ENCODE data around the gene RNF224.
"Not testable (repeated sequence)": the region's sequence is repeated elsewhere in the genome, so short reads cannot be mapped to it uniquely, and the experiment has no call there.

The RNF224 gene

DNA sequence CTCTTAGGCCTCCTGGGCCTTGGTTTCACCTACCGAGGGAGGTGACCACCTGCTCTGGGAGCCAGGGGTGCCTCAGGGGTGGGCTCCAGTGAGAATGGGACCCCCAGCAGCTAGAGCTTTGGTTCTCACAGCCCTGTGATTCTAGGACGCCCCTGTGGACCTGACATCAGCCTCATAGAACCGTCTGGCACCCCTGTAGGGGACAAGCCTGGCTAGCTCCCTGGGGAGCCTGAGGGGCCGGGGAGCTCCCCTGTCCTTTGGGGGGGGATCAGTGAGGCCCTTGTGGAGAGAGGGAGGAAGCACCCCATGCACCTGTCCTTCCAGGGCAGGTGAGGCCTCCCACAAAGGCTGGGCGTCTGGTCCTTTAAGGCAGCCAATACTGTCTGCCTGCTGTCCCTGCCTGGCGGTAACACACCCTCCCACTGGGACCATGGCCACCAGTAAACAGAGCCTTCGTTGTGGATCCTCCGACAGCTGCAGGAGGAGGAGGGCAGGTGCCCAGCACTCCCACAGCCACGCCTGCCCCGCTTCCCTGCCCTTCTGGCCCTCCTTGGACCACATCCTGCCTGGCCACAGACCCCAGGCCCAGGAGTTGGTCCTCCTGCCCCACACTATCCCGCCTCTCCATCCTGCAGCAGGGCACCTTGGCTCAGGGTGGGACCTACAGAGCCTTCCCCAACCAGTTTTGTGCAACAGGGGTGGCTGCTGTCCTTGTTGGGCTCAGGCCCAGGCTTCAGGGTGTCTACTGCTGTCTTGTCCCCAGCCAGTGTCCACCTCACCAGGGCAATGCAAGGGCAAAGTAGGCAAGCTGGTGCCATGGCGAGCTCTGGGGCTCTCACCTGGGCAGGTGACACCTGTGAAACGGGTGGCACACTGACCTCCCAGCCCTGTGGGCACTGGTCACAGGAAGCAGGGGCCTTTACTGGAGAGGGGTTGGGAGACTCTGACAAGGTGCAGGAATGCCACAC, 10.7 kb downstream of the RNF224 start:
- DNase-seq, result peak in 40 of 51 donors; percentile 19 to 86 (median 57)

DNA sequence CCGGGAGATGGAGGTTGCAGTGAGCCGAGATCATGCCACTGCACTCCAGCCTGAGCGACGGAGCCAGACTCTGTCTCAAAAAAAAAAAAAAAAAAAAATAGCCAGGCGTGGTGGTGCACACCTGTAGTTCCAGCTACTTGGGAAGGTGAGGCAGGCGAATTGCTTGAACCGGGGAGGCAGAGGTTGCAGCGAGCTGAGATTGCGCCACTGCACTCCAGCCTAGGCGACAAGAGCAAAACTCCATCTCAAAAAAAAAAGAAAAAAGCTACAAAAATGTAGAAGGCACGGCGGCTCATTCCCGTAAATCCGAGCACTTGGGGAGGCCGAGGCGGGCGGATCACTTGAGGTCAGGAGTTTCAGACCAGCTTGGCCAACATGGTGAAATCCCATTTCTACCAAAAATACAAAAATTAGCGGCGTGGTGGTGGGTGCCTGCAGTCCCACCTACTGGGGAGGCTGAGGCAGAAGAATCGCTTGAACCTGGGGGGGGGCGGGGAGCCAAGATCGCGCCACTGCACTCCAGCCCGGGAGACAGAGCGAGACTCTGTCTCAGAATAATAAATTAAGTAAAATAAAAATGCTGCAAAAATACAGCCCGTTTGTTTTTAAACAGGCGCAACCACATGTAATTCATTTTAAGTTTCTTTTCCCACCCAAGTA, 12.4 kb downstream of the RNF224 start:
- DNase-seq, result peak in 1 of 51 donors; percentile 33

- DNase-seq, result peak in 47 of 51 donors; percentile 36 to 94 (median 77)
Observed at GRCh38 chr9:137240318-137240840, 13.1 kb downstream of the RNF224 start.

DNA sequence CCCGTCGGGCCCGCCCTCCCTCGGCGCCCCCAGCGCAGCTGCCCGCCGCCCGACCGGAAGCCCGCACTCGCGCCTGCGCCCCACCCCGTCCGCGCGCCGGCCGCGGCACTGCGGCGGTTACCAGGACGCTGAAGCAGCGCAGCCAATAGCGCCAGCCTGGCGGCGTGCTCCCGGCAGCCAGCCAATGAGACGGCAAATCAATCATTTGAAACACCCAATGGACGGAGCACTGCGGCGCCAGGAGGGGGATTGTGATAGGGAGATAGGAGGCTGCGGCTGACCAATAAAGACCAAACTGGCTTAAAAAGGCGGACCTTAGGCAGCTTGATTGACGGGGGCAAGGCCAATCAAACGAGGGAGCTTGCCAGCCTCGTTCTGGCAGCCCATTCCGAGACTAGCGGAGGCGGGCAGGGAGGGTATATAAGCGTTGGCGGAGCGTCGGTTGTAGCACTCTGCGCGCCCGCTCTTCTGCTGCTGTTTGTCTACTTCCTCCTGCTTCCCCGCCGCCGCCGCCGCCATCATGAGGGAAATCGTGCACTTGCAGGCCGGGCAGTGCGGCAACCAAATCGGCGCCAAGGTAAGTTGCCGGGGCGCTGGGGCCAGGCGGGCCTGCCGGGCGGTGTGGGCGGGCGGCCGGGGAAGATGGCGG, 13.7 kb downstream of the RNF224 start, which contains the start of gene TUBB4B:
Gene TUBB4B (plus strand): TSS at position 447 of the 649 bp plus-strand sequence. CDS start 74 bp downstream, at position 521.
- DNase-seq, result peak; percentile 86 to 100 (median 99)

DNA sequence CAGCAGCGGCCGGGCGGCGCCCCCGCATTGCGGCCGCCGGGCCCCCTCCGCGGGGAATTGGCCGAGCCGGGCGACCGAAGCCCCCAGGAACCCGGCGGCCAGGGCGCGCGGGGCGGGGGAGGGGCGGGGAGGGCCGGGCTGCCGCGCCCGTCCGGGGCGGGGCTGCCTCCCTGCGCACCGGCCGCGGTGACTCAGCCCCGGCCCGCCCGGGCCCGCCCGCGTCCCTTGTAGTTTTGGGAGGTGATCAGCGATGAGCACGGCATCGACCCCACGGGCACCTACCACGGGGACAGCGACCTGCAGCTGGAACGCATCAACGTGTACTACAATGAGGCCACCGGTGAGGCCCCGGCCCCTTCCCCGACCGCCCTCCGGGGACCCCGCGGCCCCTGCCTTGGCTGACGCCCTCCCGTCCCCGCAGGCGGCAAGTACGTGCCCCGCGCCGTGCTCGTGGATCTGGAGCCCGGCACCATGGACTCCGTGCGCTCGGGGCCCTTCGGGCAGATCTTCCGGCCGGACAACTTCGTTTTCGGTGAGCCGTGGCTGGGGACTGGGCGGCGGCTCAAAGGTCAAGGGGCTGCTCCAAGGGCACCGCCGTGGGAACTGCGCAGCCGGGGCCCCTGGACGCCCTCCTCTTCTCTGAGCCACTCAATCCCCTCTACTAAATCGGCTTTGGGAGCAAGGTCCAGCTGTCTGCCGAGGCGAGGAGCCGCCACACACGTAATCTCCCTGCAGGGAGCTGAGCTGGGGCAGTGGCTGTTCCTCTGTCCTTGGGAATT, 14.4 kb downstream of the RNF224 start:
- DNase-seq, result peak in 13 of 51 donors; percentile 27 to 65 (median 48)

DNA sequence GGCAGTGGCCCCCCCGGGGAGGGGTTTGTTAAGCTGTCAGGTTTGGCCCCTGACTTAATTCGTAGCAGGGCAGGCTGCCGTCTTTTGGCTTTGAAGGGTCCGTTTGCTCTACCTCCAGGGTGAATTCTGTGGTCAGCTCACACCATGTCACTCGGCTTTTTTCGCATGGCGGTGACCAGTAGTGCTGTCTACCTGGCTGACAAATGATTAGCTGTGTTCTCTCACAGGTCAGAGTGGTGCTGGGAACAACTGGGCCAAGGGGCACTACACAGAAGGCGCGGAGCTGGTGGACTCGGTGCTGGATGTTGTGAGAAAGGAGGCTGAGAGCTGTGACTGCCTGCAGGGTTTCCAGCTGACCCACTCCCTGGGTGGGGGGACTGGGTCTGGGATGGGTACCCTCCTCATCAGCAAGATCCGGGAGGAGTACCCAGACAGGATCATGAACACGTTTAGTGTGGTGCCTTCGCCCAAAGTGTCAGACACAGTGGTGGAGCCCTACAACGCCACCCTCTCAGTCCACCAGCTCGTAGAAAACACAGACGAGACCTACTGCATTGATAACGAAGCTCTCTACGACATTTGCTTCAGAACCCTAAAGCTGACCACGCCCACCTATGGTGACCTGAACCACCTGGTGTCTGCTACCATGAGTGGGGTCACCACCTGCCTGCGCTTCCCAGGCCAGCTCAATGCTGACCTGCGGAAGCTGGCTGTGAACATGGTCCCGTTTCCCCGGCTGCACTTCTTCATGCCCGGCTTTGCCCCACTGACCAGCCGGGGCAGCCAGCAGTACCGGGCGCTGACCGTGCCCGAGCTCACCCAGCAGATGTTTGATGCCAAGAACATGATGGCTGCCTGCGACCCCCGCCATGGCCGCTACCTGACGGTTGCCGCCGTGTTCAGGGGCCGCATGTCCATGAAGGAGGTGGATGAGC, 15.2 kb downstream of the RNF224 start:
- DNase-seq, result no peak

DNA sequence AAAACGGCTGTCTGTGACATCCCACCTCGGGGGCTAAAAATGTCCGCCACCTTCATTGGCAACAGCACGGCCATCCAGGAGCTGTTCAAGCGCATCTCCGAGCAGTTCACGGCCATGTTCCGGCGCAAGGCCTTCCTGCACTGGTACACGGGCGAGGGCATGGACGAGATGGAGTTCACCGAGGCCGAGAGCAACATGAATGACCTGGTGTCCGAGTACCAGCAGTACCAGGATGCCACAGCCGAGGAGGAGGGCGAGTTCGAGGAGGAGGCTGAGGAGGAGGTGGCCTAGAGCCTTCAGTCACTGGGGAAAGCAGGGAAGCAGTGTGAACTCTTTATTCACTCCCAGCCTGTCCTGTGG, 15.9 kb downstream of the RNF224 start:
- not testable (repeated sequence) for DNase-seq

DNA sequence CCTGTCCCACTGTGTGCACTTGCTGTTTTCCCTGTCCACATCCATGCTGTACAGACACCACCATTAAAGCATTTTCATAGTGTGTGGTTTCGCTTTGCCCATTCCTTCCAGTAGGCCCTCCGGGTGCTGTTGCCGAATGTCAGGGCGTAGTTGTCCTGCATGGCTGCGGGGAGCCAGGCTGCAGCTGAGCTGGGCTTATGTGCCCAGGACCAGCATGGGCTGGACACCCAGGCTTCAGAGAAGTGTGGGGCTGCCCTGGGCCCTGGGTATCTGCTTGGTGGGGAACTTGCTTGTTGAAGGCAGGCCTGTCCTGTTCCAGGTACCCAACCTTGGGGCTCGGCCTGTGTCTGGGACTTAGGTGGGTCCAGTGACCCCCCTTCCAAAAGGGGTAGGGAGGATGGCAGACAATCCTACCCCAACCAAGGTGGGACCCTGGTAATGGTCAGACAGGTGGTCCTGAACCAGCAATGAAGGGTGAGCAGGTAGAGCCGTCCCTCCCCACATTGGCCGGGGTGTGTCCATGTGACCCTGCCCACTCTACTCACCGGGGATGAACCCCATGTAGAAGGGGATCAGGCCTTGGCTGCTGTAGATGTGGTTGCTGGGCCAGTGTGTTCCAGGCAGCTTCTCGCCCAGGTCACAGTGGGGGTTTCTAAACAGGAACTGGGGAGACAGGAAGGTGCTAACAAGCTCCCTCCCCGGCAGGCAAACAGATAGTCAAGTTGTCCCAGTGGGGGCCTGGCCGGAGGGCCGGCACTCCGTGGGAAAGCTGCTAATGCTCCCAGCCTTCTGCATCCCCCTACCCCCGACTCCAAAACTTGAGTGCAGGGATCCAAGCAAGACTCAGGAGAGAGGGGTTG, 16.6 kb downstream of the RNF224 start:
- no peak for DNase-seq

- no peak for DNase-seq
Observed at GRCh38 chr9:137244486-137245449, 17.5 kb downstream of the RNF224 start.

GRCh38 chr9:137245450-137246421, 18.4 kb downstream of the RNF224 start:
- DNase-seq, result no peak

DNA sequence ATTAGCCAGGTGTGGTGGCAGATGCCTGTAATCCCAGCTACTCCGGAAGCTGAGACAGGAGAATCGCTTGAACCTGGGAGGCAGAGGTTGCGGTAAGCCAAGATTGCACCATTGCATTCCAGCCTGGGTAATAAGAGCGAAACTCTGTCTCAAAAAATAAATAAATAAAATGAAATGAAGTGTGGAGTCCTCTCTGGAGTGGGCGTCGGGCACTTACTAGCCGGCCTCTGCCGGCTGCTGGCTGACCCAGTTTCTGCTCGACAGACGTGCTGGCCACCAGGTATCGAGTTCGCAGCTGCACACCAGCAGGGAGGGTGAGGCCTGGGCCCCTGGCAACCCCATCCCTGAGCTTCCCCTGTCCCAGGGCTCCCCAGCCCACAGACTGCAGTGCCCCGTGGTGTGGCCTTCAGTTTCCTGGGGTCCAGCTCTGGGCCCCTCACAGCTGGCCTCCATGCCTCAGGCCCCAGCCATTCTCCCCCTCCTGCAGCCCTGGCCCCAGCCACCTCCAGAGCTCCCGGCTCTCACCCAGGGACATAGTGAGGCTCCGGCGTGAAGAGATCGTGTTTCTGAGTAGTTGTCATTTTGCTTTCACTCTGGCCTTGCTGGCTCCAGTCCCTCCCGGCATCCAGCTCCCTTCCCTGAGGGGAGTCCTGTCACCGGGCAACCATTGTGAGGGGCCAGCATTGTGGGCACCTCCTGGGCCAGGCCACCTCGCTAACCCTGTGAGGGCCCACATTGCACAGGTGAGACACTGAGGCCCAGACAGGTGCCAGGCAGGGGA, 20.0 kb downstream of the RNF224 start:
- no peak for DNase-seq

- no peak for DNase-seq
Observed at GRCh38 chr9:137247916-137248175, 20.5 kb downstream of the RNF224 start.

DNA sequence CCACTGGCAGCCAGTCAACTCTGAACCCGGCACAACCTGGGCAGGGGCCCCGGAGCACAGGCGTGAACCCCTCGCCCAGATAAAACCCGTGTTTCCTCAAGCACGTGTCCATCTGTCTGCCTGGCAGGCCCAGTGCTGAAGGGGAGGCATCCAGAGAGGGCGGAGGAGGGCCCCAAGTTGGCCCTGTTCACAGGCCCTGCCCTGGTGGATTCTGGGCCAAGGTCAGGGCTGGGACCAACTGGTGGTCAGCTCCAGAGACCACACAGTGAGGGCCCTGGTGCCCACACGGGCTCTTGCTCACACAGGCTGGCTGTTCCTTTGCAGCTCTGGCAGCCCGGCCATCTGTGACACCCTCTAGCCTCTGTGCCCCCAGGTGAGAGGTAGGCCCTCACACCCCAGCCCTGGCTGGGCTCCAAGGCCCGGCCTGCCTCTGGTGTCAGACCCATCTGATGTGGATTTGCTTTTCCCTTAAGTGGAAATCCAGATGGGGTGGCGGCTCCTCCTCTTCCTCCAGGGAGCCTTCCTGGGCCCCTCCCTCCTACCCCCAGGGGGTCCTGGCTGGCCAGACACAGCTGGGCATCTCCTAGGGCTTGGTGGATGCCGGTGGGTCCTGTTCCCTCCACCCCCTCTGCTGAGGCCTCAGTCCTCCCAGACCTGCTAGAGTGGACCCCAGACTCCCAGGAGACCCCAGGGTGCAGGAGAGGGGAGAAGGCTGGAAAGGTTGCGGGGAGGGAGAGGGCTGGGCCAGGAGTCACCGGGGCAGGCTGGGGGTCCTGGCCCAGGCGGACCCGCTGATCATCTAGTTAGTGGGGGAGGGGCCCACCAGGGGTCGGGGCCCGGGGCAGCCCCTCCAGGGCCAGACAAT, 23.3 kb downstream of the RNF224 start:
- DNase-seq, result no peak

GRCh38 chr9:137251194-137251461, 23.8 kb downstream of the RNF224 start, which contains the start of gene STPG3:
STPG3 (plus strand) TSS chr9:137251286; CDS start chr9:137251287, 1 bp downstream.
- DNase-seq, result no peak
